ENCODE data around the gene HCFC2. TPM values are rescaled to one million over a fixed set of nuclear protein-coding genes. Genes with fewer than 3 reads are reported as not detected.

Gene HCFC2
- total RNA-seq, 4 donors from 2014 or later, result 29.0 to 54.5 (median 36.1) TPM

DNA sequence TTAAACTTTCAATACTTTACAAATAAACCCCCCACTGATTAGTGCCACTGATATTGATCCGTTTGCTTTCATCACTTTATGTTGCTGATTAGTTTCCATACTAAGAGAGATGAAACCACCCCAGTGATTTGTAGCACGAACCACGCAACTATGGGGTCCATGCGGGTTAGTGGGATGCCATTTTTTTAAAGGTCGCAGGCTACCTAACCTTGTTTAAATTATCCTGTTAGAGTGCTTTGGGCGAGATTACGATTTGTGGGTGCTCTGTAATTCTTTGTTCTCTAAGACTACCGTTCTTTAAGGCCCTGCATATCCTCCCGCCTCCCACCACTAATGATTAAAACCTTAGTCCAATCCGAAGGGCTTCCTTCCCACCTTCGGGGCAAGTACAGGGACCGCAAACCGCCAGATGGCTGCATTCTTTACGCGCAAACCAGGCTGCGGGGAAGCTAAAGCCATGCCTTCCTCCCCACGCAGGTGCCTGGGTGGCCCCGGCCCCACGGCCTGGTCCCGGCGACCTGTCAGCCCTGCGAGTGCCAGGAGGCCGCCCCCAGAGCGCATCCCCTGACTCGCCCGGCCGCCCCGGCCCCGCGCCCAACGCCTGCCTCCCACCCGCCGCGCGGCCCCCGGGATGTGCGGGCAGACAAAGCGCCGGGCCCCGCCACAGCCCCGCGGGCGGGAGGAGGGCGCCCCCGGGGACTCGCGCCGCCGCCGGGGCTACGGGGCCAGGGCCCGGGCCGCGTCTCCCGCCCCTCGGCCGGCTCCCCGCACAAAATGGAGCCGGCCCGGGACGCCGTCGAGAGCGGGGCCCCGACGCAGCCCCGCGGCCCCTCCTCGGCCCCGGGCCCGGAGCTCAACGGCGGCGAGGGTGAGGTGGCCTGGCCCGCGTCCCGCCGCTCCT lies 72.9 kb downstream of the HCFC2 start:
- 0 to 3% methylated on average over 8 to 16 of the region's 78 CpGs for WGBS, 2 donors (ENCODE audit: low coverage in 1 of 2)
- no peaks in the 10 kb centered on the region for H3K27me3 ChIP-seq
- peaks cover 4 to 60% (median 13%) of the 10 kb centered on the region in 3 donors for H3K4me1 ChIP-seq
- ATAC-seq, result peak; percentile 4
- H3K9me3 ChIP-seq, result no peaks in the 10 kb centered on the region
- peak overlapping the region; percentile 60 to 78 for H3K4me3 ChIP-seq
- TF ChIP-seq POLR2A (IDR thresholded peaks at IDR 0.05) (no peak), POLR2AphosphoS5 (IDR thresholded peaks at IDR 0.05) (peak; percentile 17), EP300 (IDR thresholded peaks at IDR 0.05) (no peak)
- TF ChIP-seq, protein P1, sequence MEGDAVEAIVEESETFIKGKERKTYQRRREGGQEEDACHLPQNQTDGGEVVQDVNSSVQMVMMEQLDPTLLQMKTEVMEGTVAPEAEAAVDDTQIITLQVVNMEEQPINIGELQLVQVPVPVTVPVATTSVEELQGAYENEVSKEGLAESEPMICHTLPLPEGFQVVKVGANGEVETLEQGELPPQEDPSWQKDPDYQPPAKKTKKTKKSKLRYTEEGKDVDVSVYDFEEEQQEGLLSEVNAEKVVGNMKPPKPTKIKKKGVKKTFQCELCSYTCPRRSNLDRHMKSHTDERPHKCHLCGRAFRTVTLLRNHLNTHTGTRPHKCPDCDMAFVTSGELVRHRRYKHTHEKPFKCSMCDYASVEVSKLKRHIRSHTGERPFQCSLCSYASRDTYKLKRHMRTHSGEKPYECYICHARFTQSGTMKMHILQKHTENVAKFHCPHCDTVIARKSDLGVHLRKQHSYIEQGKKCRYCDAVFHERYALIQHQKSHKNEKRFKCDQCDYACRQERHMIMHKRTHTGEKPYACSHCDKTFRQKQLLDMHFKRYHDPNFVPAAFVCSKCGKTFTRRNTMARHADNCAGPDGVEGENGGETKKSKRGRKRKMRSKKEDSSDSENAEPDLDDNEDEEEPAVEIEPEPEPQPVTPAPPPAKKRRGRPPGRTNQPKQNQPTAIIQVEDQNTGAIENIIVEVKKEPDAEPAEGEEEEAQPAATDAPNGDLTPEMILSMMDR (IDR thresholded peaks at IDR 0.05), result no peak
- H3K27ac ChIP-seq, result peak overlapping the region; percentile 87 to 98 (median 96)
- peaks cover 0 to 24% of the 10 kb centered on the region in 2 donors for H3K36me3 ChIP-seq

DNA sequence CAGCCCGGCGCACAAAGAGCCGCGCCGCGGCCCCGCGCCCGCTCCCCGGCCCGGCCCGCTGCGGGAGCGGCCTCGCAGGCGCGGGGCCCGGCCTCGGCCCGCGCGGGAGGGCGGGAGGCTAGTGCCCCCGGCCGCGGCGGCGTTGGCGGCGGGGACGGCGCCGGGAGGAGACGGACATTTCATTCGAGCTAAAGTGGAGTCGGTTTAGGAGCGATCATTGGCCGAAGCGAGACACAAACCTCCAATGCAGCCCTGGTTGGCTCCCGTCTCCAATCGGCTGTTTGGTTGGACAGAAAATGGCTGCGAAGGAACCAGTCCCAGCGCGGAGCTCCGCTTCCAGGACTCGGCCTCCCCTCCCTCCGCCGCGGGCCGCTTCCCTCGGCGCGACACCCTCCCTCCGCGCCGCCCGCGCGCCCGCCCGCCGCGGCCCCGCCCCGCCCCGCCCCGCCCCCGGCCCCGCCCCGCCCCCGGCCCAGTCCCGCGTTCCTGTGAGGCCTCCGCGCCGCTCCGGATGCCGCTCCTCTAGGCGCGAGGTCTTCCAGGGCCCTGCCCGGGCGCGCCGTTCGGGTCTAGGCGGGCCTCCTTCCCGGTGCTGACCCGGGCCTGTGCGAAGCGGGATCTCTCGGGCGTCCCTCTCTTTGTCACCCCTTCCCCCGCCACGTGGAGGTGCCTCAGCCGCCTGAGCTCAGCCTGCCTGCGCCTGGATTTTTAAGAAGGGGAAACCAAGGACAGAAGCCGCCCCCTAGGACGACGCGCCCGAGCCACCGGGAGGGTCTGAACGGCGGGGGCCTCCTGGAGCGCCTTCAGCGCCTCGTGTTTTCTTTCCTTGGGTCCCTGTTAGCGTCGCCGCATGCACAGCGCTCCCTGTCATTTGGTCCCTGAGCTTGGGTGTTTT lies 73.8 kb downstream of the HCFC2 start, which contains the start of gene NFYB:
Gene NFYB (minus strand): TSS at position 309 of the 895 bp plus-strand sequence. CDS start 2,757 bp downstream, outside the sequence.
- H3K4me1 ChIP-seq, result peaks cover 0 to 51% (median 13%) of the 10 kb centered on the region in 3 donors
- H3K27me3 ChIP-seq, result no peaks in the 10 kb centered on the region
- no peaks in the 10 kb centered on the region for H3K9me3 ChIP-seq
- peak; percentile 97 for ATAC-seq
- H3K4me3 ChIP-seq, result peak within 1 kb of the TSS; percentile 60 to 78
- 8% methylated on average over 15 of the region's 111 CpGs; no CpG with 5 or more reads in 1 of the 2 donors for WGBS, 2 donors (ENCODE audit: low coverage in 1 of 2)
- peak within 1 kb of the TSS; percentile 87 to 98 (median 96) for H3K27ac ChIP-seq
- H3K36me3 ChIP-seq, result peaks cover 0 to 15% of the 10 kb centered on the region in 2 donors
- peak; percentile 56 for TF ChIP-seq POLR2AphosphoS5 (IDR thresholded peaks at IDR 0.05)
- peak; percentile 43 to 80 for TF ChIP-seq POLR2A (IDR thresholded peaks at IDR 0.05)
- TF ChIP-seq EP300 (IDR thresholded peaks at IDR 0.05), result no peak
- TF ChIP-seq, protein P1 (IDR thresholded peaks at IDR 0.05), result peak in 1 of 4 experiments; percentile 5

DNA sequence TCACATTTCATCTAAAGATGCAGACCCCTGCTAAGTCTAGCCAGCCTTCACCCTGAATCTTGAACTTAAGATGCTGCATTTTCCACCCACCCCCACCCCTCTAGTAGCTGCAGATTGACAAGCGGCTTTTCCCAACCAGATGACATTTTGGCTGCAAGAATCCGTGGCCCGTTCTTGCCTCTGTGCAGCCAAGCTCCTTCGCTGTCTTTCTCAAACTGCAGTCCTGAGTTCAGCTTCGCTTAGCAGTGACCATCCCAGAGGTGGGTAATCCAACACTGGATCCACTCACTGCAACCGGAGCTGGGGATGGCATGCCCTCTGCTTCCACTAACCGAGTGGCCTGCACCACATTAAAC lies 74.4 kb downstream of the HCFC2 start:
- H3K4me3 ChIP-seq, result peak overlapping the region; percentile 19 to 78
- ATAC-seq, result no peak
- WGBS, 2 donors (ENCODE audit: low coverage in 1 of 2), result 60% methylated on average over 1 of the region's 7 CpGs
- peaks cover 0 to 8% of the 10 kb centered on the region in 2 donors for H3K36me3 ChIP-seq
- no peaks in the 10 kb centered on the region for H3K27me3 ChIP-seq
- peak overlapping the region; percentile 76 to 97 (median 87) for H3K27ac ChIP-seq
- peaks cover 0 to 45% (median 13%) of the 10 kb centered on the region in 3 donors for H3K4me1 ChIP-seq
- H3K9me3 ChIP-seq, result no peaks in the 10 kb centered on the region
- no peak for TF ChIP-seq POLR2A (IDR thresholded peaks at IDR 0.05)
- TF ChIP-seq POLR2AphosphoS5 (IDR thresholded peaks at IDR 0.05), result no peak
- no peak for TF ChIP-seq EP300 (IDR thresholded peaks at IDR 0.05)
- TF ChIP-seq, protein P1 (IDR thresholded peaks at IDR 0.05), result no peak

DNA sequence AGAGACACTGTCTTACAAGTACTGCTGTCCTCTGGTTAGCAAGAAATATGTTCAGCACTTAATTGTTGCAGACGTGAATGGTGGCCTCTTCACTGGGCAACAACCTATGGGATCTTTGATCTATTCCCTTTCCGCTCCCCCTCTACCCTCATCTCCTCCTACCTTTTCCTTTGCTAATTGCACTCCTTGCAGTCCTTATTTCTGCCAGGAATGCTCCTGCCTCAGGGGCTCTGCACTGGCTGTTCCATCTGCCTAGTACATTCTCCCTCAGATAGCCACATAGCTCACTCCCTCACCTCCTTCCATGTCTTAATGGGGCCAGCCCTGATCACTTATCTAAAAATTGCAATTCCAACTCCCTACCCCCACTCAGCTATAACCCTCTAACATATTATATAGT lies 78.2 kb downstream of the HCFC2 start:
- Histone ChIP-seq H3K27ac (no peak overlapping the region), H3K9me3 (no peaks in the 10 kb centered on the region), H3K4me1 (peaks cover 0 to 13% (median 4%) of the 10 kb centered on the region in 3 donors), H3K36me3 (no peaks in the 10 kb centered on the region), H3K4me3 (no peak overlapping the region), H3K27me3 (no peaks in the 10 kb centered on the region)
- no peak for TF ChIP-seq POLR2AphosphoS5 (IDR thresholded peaks at IDR 0.05)
- no peak for TF ChIP-seq POLR2A (IDR thresholded peaks at IDR 0.05)
- TF ChIP-seq, protein P1 (IDR thresholded peaks at IDR 0.05), result no peak
- TF ChIP-seq EP300 (IDR thresholded peaks at IDR 0.05), result no peak
- 81 to 85% methylated on average over 2 of the region's 2 CpGs for WGBS, 2 donors (ENCODE audit: low coverage in 1 of 2)
- ATAC-seq, result no peak
